HL-60 (cell line): ENCODE results near the gene CLASP2.

Experiments used
- DNase-seq, 2 experiments: peaks; one replicate each; pipeline ENCODE4 v3.0.0-alpha.2; 2010 to 2020; ENCODE audit warnings: low read depth in 1 of 2, low spot score in 1 of 2
- H3K27ac ChIP-seq: fragments of 250-450 bp; sonication (Bioruptor Pico); replicated peaks from 2 replicates; pipeline ENCODE4 v1.5.1; 2020; ENCODE audit warnings: mild to moderate bottlenecking, moderate library complexity
- H3K27me3 ChIP-seq: fragments of 250-450 bp; sonication (Bioruptor Pico); 2 replicates; pipeline ENCODE4 v1.5.1; 2021; ENCODE audit warnings: mild to moderate bottlenecking, moderate library complexity; ENCODE audit not compliant: insufficient read depth, poor library complexity, severe bottlenecking
- H3K4me3 ChIP-seq: replicated peaks from 2 replicates; pipeline ENCODE4 v1.5.1; 2011; ENCODE audit warnings: mild to moderate bottlenecking, control low read depth, low read length; ENCODE audit not compliant: insufficient read depth
- GABPA ChIP-seq: IDR thresholded peaks from 2 replicates; pipeline ENCODE4 v1.6.1; 2012; ENCODE audit warnings: low read depth
- POLR2AphosphoS5 ChIP-seq: IDR thresholded peaks from 2 replicates; pipeline ENCODE4 v1.6.1; 2012; ENCODE audit warnings: low read depth
- REST ChIP-seq: IDR thresholded peaks from 2 replicates; pipeline ENCODE4 v1.6.1; 2012; ENCODE audit warnings: low read depth; ENCODE audit not compliant: insufficient replicate concordance
- SPI1 ChIP-seq: IDR thresholded peaks from 2 replicates; pipeline ENCODE4 v1.6.1; 2012; ENCODE audit warnings: low read depth, mild to moderate bottlenecking, borderline replicate concordance
- TF ChIP-seq, protein P1 (sequence below): IDR thresholded peaks from one replicate; pipeline ENCODE4 v1.5.1; 2011; ENCODE audit warnings: low read length, control low read depth, inconsistent platforms; ENCODE audit not compliant: insufficient read depth

CLASP2 gene

DNA sequence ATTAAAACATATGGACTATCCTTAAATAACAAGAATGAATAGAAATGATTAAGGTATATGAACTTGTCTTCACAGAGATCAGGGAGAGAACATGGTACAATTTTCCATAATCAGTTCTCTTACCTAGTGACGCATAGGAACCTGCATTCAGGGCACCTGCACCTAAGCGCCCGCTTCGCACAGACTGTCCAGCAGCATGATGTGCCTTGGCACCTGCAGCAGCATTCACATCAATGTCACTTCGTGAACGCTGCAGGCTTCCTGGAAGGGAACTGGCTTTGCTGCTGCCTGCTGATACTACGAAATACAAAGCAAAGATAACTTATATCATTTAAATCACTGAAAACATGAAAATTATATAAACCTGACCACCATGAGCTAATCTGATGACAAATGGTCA lies 115.2 kb downstream of the CLASP2 start:
- no peaks in the 10 kb centered on the region for H3K27me3 ChIP-seq
- DNase-seq: no peak
- TF ChIP-seq REST: no peak
- TF ChIP-seq, protein P1, sequence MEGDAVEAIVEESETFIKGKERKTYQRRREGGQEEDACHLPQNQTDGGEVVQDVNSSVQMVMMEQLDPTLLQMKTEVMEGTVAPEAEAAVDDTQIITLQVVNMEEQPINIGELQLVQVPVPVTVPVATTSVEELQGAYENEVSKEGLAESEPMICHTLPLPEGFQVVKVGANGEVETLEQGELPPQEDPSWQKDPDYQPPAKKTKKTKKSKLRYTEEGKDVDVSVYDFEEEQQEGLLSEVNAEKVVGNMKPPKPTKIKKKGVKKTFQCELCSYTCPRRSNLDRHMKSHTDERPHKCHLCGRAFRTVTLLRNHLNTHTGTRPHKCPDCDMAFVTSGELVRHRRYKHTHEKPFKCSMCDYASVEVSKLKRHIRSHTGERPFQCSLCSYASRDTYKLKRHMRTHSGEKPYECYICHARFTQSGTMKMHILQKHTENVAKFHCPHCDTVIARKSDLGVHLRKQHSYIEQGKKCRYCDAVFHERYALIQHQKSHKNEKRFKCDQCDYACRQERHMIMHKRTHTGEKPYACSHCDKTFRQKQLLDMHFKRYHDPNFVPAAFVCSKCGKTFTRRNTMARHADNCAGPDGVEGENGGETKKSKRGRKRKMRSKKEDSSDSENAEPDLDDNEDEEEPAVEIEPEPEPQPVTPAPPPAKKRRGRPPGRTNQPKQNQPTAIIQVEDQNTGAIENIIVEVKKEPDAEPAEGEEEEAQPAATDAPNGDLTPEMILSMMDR: no peak
- no peak for TF ChIP-seq POLR2AphosphoS5
- H3K27ac ChIP-seq: no peak overlapping the region
- H3K4me3 ChIP-seq: no peak overlapping the region

- TF ChIP-seq POLR2AphosphoS5 (0 out of 2 replicates have a peak, but pooled peaks have one; percentile 22), GABPA (0 out of 2 replicates have a peak, but pooled peaks have one; percentile 22), SPI1 (0 out of 2 replicates have a peak, but pooled peaks have one; percentile 1)
- TF ChIP-seq, protein P1: no peak
- Histone ChIP-seq H3K27me3 (no peaks in the 10 kb centered on the region), H3K4me3 (no peak overlapping the region), H3K27ac (peak overlapping the region; percentile 36)
- DNase-seq: peak; percentile 35 to 81
Measured at GRCh38 chr3:33597257-33597689, 120.8 kb downstream of the CLASP2 start.

- no peak for TF ChIP-seq SPI1
- no peak for TF ChIP-seq REST
- TF ChIP-seq GABPA: no peak
- TF ChIP-seq POLR2AphosphoS5: no peak
- TF ChIP-seq, protein P1: no peak
- Histone ChIP-seq H3K27me3 (no peaks in the 10 kb centered on the region), H3K4me3 (no peak overlapping the region), H3K27ac (no peak overlapping the region)
- DNase-seq: no peak
Measured at GRCh38 chr3:33592999-33593398, 125.1 kb downstream of the CLASP2 start.

GRCh38 chr3:33590541-33590940 lies 127.5 kb downstream of the CLASP2 start:
- no peak for TF ChIP-seq SPI1
- TF ChIP-seq GABPA: no peak
- TF ChIP-seq REST: no peak
- TF ChIP-seq, protein P1: no peak
- no peak for TF ChIP-seq POLR2AphosphoS5
- DNase-seq: no peak
- no peak overlapping the region for H3K4me3 ChIP-seq

More at GRCh38 chr3:33590541-33590940, 127.5 kb downstream of the CLASP2 start:
- no peak overlapping the region for H3K27ac ChIP-seq
- H3K27me3 ChIP-seq: no peaks in the 10 kb centered on the region
